Activated B cell treated with CpG ODN at 0.5 μM for 24 hours (primary cell): Measurements from ENCODE around the gene GALR1. TPM values are rescaled to one million over a fixed set of nuclear protein-coding genes. Genes with fewer than 3 reads are reported as not detected.

Experiments used
- ATAC-seq: fragments of 200-7000 bp; cut with Tn5 transposase; one replicate; pipeline ENCODE4 v1.10.0; 2021; ENCODE audit warnings: low read depth, mild to moderate bottlenecking, moderate library complexity
- CTCF ChIA-PET: fragments of 350-600 bp; sonication (Branson Sonifier 250); formaldehyde crosslinking; loops from one replicate; lab custom pipeline; 2021; ENCODE audit warnings: antibody characterized with exemption; lab: Charles Lee
- POLR2A ChIA-PET: fragments of 350-600 bp; sonication (Branson Sonifier 250); formaldehyde crosslinking; loops from one replicate; lab custom pipeline; 2021; ENCODE audit warnings: antibody characterized with exemption; lab: Charles Lee
- DNase-seq: peaks from one replicate; pipeline ENCODE4 v3.0.0; 2022
- H3K27ac Mint-ChIP-seq: one replicate; pipeline ENCODE4 v1.8.0; 2020; ENCODE audit warnings: mixed read lengths
- H3K27me3 Mint-ChIP-seq: one replicate; pipeline ENCODE4 v1.8.0; 2021; ENCODE audit warnings: mixed read lengths
- H3K36me3 Mint-ChIP-seq: one replicate; pipeline ENCODE4 v1.8.0; 2021; ENCODE audit warnings: low read depth, mixed read lengths
- H3K4me1 Mint-ChIP-seq: one replicate; pipeline ENCODE4 v1.8.0; 2021; ENCODE audit warnings: mixed read lengths
- H3K4me3 Mint-ChIP-seq: one replicate; pipeline ENCODE4 v1.8.0; 2020; ENCODE audit warnings: mild to moderate bottlenecking, mixed read lengths
- H3K9me3 Mint-ChIP-seq: one replicate; pipeline ENCODE4 v1.8.0; 2020; ENCODE audit warnings: mixed read lengths
- CTCF ChIP-seq: fragments of 200-600 bp; IDR thresholded peaks from one replicate; pipeline ENCODE4 v1.8.0; 2022; ENCODE audit warnings: antibody characterized with exemption, mild to moderate bottlenecking
- intact Hi-C: fragments of 100-400 bp; cut with micrococcal nuclease; formaldehyde crosslinking; loops from one replicate; pipeline ENCODE4 v1.15.1; 2024
- total RNA-seq: library from RNA; stranded (reverse); gene quantifications from 2 replicates; pipeline ENCODE4 v1.2.3, GENCODE V29; 2022

Gene GALR1
- not detected in 2 replicates for total RNA-seq

GRCh38 chr18:77249569-77250500 lies at the start of gene GALR1:
Gene GALR1 (plus strand): TSS chr18:77249848. CDS start chr18:77250549, 701 bp downstream.
- H3K4me3 Mint-ChIP-seq: peak within 1 kb of the TSS; percentile 24
- DNase-seq: no peak
- CTCF ChIA-PET: no interaction called here
- no peak for TF ChIP-seq CTCF
- H3K9me3 Mint-ChIP-seq: peaks cover 12% of the 10 kb centered on the region
- POLR2A ChIA-PET: no interaction called here
- ATAC-seq: no peak
- H3K27me3 Mint-ChIP-seq: peaks cover 42% of the 10 kb centered on the region
- intact Hi-C loops: no loop called here
- H3K27ac Mint-ChIP-seq: no peak within 1 kb of the TSS
- H3K4me1 Mint-ChIP-seq: peaks cover 10% of the 10 kb centered on the region
- no peaks in the 10 kb centered on the region for H3K36me3 Mint-ChIP-seq

DNA sequence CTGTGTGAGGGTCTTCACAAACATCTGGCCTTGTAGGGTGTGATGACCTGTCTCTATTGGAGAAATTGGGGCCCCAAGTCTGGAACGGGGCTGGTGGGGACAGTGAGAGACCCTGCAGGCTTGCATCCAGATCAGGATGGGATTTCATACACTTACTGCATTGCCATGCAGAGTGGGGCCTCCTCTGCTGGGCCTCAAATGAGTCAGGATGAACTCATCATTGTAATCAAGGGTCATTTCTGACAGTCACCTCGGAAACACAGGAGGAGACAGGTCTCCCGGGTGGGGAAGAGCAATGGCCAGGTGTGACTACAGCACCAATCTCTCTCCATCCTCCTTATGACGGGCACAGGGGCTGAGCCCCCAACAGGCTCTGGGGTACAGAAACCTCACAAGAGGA lies 48.1 kb upstream of the GALR1 start:
- no peaks in the 10 kb centered on the region for H3K36me3 Mint-ChIP-seq
- POLR2A ChIA-PET: no interaction called here

GRCh38 chr18:77202329-77202728 lies 47.3 kb upstream of the GALR1 start:
- Mint-ChIP-seq H3K9me3 (no peaks in the 10 kb centered on the region), H3K27ac (no peak overlapping the region), H3K4me3 (no peak overlapping the region), H3K4me1 (peaks cover 2% of the 10 kb centered on the region), H3K27me3 (peaks cover 11% of the 10 kb centered on the region), H3K36me3 (no peaks in the 10 kb centered on the region)
- no peak for ATAC-seq
- no peak for DNase-seq
- intact Hi-C loops: no loop called here
- no peak for TF ChIP-seq CTCF
- ChIA-PET CTCF (interaction anchor here (1.1 kb wide), 1 partner anchor 9 kb away, joined by 3 read pairs; no protein-coding TSS in a partner anchor), POLR2A (no interaction called here)

More for the DNA sequence above, 48.1 kb upstream of the GALR1 start:
- Mint-ChIP-seq H3K9me3 (no peaks in the 10 kb centered on the region), H3K27ac (no peak overlapping the region), H3K27me3 (peaks cover 11% of the 10 kb centered on the region), H3K4me1 (no peaks in the 10 kb centered on the region), H3K4me3 (no peak overlapping the region)
- no peak for DNase-seq
- TF ChIP-seq CTCF: no peak
- no peak for ATAC-seq
- intact Hi-C loops: no loop called here
- CTCF ChIA-PET: no interaction called here

DNA sequence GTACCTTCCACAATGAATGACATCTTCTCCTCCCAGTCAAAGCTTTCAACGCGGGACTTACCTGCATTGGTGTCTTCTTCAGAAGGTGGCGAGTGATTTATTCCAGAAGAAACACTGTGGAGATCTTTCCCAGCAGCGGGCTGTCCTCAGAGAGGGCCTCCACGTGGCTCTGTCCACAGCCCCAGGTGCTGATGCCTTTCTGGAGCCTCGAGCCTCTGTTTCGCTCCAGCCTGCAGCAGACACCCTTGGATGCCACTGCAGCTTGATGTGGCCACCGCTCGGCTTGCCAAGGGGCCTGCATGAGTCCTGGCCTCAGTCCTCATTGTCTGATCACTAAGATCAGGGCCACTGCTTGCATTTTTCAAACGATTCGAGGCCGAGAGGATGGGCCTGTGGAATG lies 46.6 kb upstream of the GALR1 start:
- H3K36me3 Mint-ChIP-seq: no peaks in the 10 kb centered on the region
- peaks cover 7% of the 10 kb centered on the region for H3K4me1 Mint-ChIP-seq
- H3K27ac Mint-ChIP-seq: no peak overlapping the region
- ATAC-seq (no peak), DNase-seq (no peak)
- intact Hi-C loops: no loop called here
- H3K9me3 Mint-ChIP-seq: no peaks in the 10 kb centered on the region
- CTCF ChIA-PET: interaction anchor here (1.1 kb wide), 1 partner anchor 8 kb away, joined by 3 read pairs; no protein-coding TSS in a partner anchor
- peaks cover 11% of the 10 kb centered on the region for H3K27me3 Mint-ChIP-seq
- no peak for TF ChIP-seq CTCF
- POLR2A ChIA-PET: no interaction called here
- no peak overlapping the region for H3K4me3 Mint-ChIP-seq

DNA sequence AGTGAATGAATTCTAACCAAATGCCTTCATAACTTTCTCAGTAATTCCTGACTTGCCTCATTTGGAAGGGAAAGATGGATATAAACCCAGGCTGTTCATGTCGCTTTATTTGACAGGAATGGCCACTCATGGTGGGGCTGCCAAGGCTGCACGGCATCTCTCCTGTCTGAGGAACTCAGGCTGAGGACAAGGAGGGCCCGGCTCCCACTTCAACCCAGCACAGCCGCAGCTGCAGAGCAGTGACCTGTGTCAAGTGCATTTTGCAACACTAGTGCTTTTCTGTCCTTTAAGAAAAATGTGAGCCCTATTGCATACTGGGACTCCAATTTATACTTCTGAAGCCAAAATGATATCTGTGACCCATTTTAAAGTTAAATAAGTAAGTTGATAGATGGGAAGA lies 45.8 kb upstream of the GALR1 start:
- Mint-ChIP-seq H3K27ac (no peak overlapping the region), H3K9me3 (no peaks in the 10 kb centered on the region), H3K36me3 (no peaks in the 10 kb centered on the region), H3K27me3 (peaks cover 11% of the 10 kb centered on the region), H3K4me1 (peaks cover 12% of the 10 kb centered on the region), H3K4me3 (no peak overlapping the region)
- no peak for TF ChIP-seq CTCF
- intact Hi-C loops: no loop called here
- no peak for ATAC-seq
- ChIA-PET CTCF (no interaction called here), POLR2A (no interaction called here)
- DNase-seq: no peak
